Activated CD4-positive, alpha-beta T cell treated with anti-CD3 and anti-CD28 coated beads for 48 hours (primary cell): ENCODE data around the gene ZBTB3.
"Not testable (repeated sequence)": the region's sequence is repeated elsewhere in the genome, so short reads cannot be mapped to it uniquely, and the experiment has no call there.

Source experiments
- DNase-seq: peaks from one replicate; pipeline ENCODE4 v3.0.0-alpha.2; 2020

ZBTB3 gene

GRCh38 chr11:62753736-62754603 is at the start of gene ZBTB3:
TSS of gene ZBTB3 (minus strand) at chr11:62754160. CDS start at chr11:62753664, 496 bp downstream.
- DNase-seq: peak; percentile 97

GRCh38 chr11:62801071-62801470 is 47.1 kb upstream of the ZBTB3 start:
- DNase-seq: no peak

- no peak for DNase-seq
These were observed 45.5 kb upstream of the ZBTB3 start for GRCh38 chr11:62799486-62799885.

- DNase-seq: no peak
These were observed 42.3 kb upstream of the ZBTB3 start for GRCh38 chr11:62796281-62796680.

- no peak for DNase-seq
These were observed 40.3 kb upstream of the ZBTB3 start for GRCh38 chr11:62794201-62794775.

GRCh38 chr11:62792202-62792575 is 38.2 kb upstream of the ZBTB3 start:
- no peak for DNase-seq

- peak; percentile 94 for DNase-seq
These were observed 37.7 kb upstream of the ZBTB3 start, which contains the start of gene TMEM223 for GRCh38 chr11:62791501-62792201. TSS of gene TMEM223 (minus strand) at chr11:62792006. CDS start at chr11:62791994, 12 bp downstream.

GRCh38 chr11:62789576-62789975 is 35.6 kb upstream of the ZBTB3 start:
- no peak for DNase-seq

GRCh38 chr11:62788991-62789390 is 35.0 kb upstream of the ZBTB3 start:
- DNase-seq: no peak

- DNase-seq: peak; percentile 99
These were observed 33.2 kb upstream of the ZBTB3 start, which contains the start of gene TMEM179B for GRCh38 chr11:62787005-62787759. TSS of gene TMEM179B (plus strand) at chr11:62787402. CDS start at chr11:62787432, 30 bp downstream.

- DNase-seq: peak; percentile 90
These were observed 32.5 kb upstream of the ZBTB3 start for GRCh38 chr11:62786318-62787004.

- DNase-seq: no peak
These were observed 28.8 kb upstream of the ZBTB3 start for GRCh38 chr11:62782753-62783152.

- no peak for DNase-seq
These were observed 24.5 kb upstream of the ZBTB3 start for GRCh38 chr11:62778441-62778840.

- DNase-seq: no peak
These were observed 23.4 kb upstream of the ZBTB3 start for GRCh38 chr11:62777389-62777788.

- DNase-seq: no peak
These were observed 21.7 kb upstream of the ZBTB3 start for GRCh38 chr11:62775646-62776045.

- no peak for DNase-seq
These were observed 20.4 kb upstream of the ZBTB3 start for GRCh38 chr11:62774407-62774806.

- peak; percentile 98 for DNase-seq
These were observed 17.4 kb upstream of the ZBTB3 start, which contains the start of gene TAF6L for GRCh38 chr11:62771144-62772021. TSS of gene TAF6L (plus strand) at chr11:62771396. CDS start at chr11:62775784, 4,388 bp downstream.

- peak; percentile 24 for DNase-seq
These were observed 16.8 kb upstream of the ZBTB3 start for GRCh38 chr11:62770778-62771143.

- DNase-seq: not testable (repeated sequence)
These were observed 6.9 kb upstream of the ZBTB3 start for GRCh38 chr11:62760867-62761227.

- no peak for DNase-seq
These were observed 4.2 kb upstream of the ZBTB3 start for GRCh38 chr11:62757846-62758788.
